CD4-positive, alpha-beta T cell (primary cell): ENCODE measurements around the gene SLC12A3. TPM values are rescaled to one million over a fixed set of nuclear protein-coding genes. Genes with fewer than 3 reads are reported as not detected.

ENCODE experiments used
- ATAC-seq: fragments of 200-7000 bp; cut with Tn5 transposase; one replicate; pipeline ENCODE4 v1.10.0; 2022; ENCODE audit warnings: mild to moderate bottlenecking; ENCODE audit not compliant: poor library complexity
- CTCF ChIA-PET: fragments of 350-600 bp; sonication (Branson Sonifier 250); formaldehyde crosslinking; loops from one replicate; lab custom pipeline; 2021; ENCODE audit warnings: antibody characterized with exemption, inconsistent platforms; lab: Charles Lee
- POLR2A ChIA-PET: fragments of 350-600 bp; sonication (Branson Sonifier 250); formaldehyde crosslinking; loops from one replicate; lab custom pipeline; 2021; ENCODE audit warnings: antibody characterized with exemption, inconsistent platforms; lab: Charles Lee
- DNase-seq, 14 experiments: peaks; one replicate each; pipeline ENCODE4 v3.0.0-alpha.2; 2013 to 2020; ENCODE audit warnings: mixed read lengths in 2 of 14
- H3K27ac ChIP-seq, 2 donors: one replicate each; pipeline versions ENCODE4 v1.5.1 to v1.7.0; 2013; ENCODE audit warnings: low read length in 2 of 2, low read depth in 1 of 2, mild to moderate bottlenecking in 1 of 2
- H3K27me3 ChIP-seq, 2 experiments: 1 replicate in 1 of 2; 2 replicates in 1 of 2; pipeline versions ENCODE4 v1.6.1 to v1.7.0; 2013; ENCODE audit warnings: low read length in 2 of 2, control low read depth in 1 of 2, mild to moderate bottlenecking in 1 of 2, moderate library complexity in 1 of 2; ENCODE audit not compliant: insufficient read depth in 2 of 2, control insufficient read depth in 1 of 2
- H3K36me3 ChIP-seq: one replicate; pipeline ENCODE4 v1.6.1; 2013; ENCODE audit warnings: low read length, control low read depth; ENCODE audit not compliant: insufficient read depth
- H3K4me1 ChIP-seq: one replicate; pipeline ENCODE4 v1.6.1; 2013; ENCODE audit warnings: low read length, control low read depth; ENCODE audit not compliant: insufficient read depth
- H3K4me3 ChIP-seq: one replicate; pipeline ENCODE4 v1.5.1; 2013; ENCODE audit warnings: mild to moderate bottlenecking, low read length, moderate library complexity
- H3K9me3 ChIP-seq, 2 experiments: 1 replicate in 1 of 2; 2 replicates in 1 of 2; pipeline versions ENCODE4 v1.6.1 to v1.7.0; 2013; ENCODE audit warnings: low read length in 2 of 2, mild to moderate bottlenecking in 2 of 2, control low read depth in 1 of 2, moderate library complexity in 1 of 2; ENCODE audit not compliant: control insufficient read depth in 1 of 2, insufficient read depth in 1 of 2
- H3K27ac Mint-ChIP-seq: one replicate; pipeline ENCODE4 v1.8.0; 2020; ENCODE audit warnings: mixed read lengths
- H3K27me3 Mint-ChIP-seq: one replicate; pipeline ENCODE4 v1.8.0; 2021; ENCODE audit warnings: mixed read lengths
- H3K36me3 Mint-ChIP-seq: one replicate; pipeline ENCODE4 v1.8.0; 2021; ENCODE audit warnings: low read depth, mixed read lengths
- H3K4me1 Mint-ChIP-seq: one replicate; pipeline ENCODE4 v1.8.0; 2021; ENCODE audit warnings: low read depth, mixed read lengths
- H3K4me3 Mint-ChIP-seq: one replicate; pipeline ENCODE4 v1.8.0; 2020; ENCODE audit warnings: mild to moderate bottlenecking, mixed read lengths
- H3K9me3 Mint-ChIP-seq: one replicate; pipeline ENCODE4 v1.8.0; 2020; ENCODE audit warnings: mixed read lengths
- CTCF ChIP-seq: fragments of 200-600 bp; IDR thresholded peaks from one replicate; pipeline ENCODE4 v1.8.0; 2022; ENCODE audit warnings: antibody characterized with exemption, mild to moderate bottlenecking
- intact Hi-C, 2 experiments: fragments of 100-400 bp; cut with DNase I in 1 of 2; cut with micrococcal nuclease in 1 of 2; formaldehyde crosslinking; loops; one replicate each; pipeline versions ENCODE4 v1.15.1 to v1.9.0; 2023 to 2025; cut with DNase I, micrococcal nuclease
- microRNA-seq: library from miRNA; unstranded; fragments of <30 nt; microRNA quantifications from one replicate; pipeline ENCODE4 v1.2.0, GENCODE V29; 2021; ENCODE audit warnings: borderline microRNAs expressed, borderline replicate concordance
- total RNA-seq, 174 experiments: library from RNA in 2 of 174; stranded (reverse) in 2 of 174; gene quantifications; one replicate each; pipeline ENCODE4 v1.2.3 and lab custom pipeline; 2021 to 2026

SLC12A3 gene
- total RNA-seq, 2 experiments from 2014 or later, result not detected

DNA sequence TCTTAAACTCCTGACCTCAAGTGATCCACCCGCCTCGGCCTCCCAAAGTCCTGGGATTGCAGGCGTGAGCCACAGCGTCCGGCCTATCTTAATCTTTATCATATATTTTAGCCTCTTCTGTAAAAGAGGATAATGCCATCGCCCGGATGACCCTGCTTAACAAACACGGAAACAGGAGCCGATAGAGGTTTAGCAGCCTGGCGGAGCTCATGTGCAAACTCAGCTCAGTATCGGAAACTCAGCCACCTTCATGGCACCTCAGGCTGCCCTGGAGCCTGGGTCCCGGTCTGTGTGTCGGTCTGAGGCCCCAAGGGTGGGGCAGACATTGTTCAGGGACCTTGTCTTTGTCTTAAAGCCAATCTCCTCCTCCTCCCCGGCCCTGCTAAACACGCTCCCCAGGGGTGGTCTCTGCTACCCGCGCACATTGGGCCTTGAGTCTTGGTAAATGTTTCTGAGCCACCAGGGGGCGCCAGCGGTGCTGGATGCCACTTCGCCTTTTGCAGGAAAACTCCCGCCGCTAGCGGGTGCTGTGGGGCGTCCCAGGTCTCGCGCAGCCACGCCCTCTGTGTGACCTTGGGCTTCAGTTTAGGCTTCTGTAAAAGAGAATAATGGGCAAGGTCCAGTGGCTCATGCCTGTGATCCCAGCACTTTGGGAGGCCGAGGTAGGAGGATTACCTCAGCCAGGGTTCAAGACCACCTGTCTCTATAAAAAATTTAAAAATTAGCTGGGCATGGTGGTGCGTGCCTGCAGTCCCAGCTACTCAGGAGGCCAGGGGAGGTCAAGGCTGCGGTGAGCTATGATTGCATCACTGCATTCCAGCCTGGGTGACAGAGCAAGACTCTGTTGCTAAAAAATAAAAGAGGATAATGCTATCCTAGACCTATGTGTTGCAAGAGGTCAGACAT lies 99.5 kb downstream of the SLC12A3 start:
- H3K4me3 ChIP-seq, result no peak overlapping the region
- no peaks in the 10 kb centered on the region for H3K9me3 ChIP-seq
- CTCF ChIA-PET, result interaction anchor here (0.7 to 3.6 kb wide), 30 partner anchors 12 to 203 kb away, joined by 3 to 22 read pairs (median 4); partner anchors contain the start of genes CPNE2 and NLRC5
- Mint-ChIP-seq H3K9me3 (no peaks in the 10 kb centered on the region), H3K36me3 (no peaks in the 10 kb centered on the region), H3K4me3 (no peak overlapping the region), H3K4me1 (peaks cover 19% of the 10 kb centered on the region), H3K27ac (no peak overlapping the region), H3K27me3 (no peaks in the 10 kb centered on the region)
- peak; percentile 99 for TF ChIP-seq CTCF
- H3K27me3 ChIP-seq, result no peaks in the 10 kb centered on the region
- no peak overlapping the region for H3K27ac ChIP-seq
- peak; percentile 98 for ATAC-seq
- intact Hi-C loops, result loop anchor here (1.0 to 2.0 kb wide), 6 partner anchors 24 to 204 kb away; partner anchors contain the start of gene NLRC5 (in 1 of the 2)
- peaks cover 20% of the 10 kb centered on the region for H3K4me1 ChIP-seq
- no peaks in the 10 kb centered on the region for H3K36me3 ChIP-seq
- DNase-seq, result peak; percentile 90 to 99 (median 96)
- POLR2A ChIA-PET, result interaction anchor here (1.1 to 3.5 kb wide), 6 partner anchors 11 to 91 kb away, joined by 3 to 14 read pairs (median 4); partner anchors contain the start of gene NLRC5

Small RNA genes lying within 50 kb of the gene (microRNA-seq; reads per million reads assigned to microRNA genes)
- gene MIR138-2 (not detected), gene MIR6863 (not detected)

Other genes starting within 250 kb of the SLC12A3 start
- gene MT1E, start 239.4 kb upstream of the SLC12A3 start, total RNA-seq, result 1 to 10 TPM; 2.5 to 2.9 TPM
- gene MT1M, start 232.5 kb upstream of the SLC12A3 start, total RNA-seq, result not detected
- not detected for gene MT1A, start 226.5 kb upstream of the SLC12A3 start, total RNA-seq
- not detected for gene MT1B, start 213.3 kb upstream of the SLC12A3 start, total RNA-seq
- gene MT1F, start 207.2 kb upstream of the SLC12A3 start, total RNA-seq, result 1 to 10 TPM; 2.3 to 2.7 TPM
- gene MT1G, start 197.1 kb upstream of the SLC12A3 start, total RNA-seq, result not detected
- not detected for gene MT1H, start 195.4 kb upstream of the SLC12A3 start, total RNA-seq
- gene MT1X, start 182.7 kb upstream of the SLC12A3 start, total RNA-seq, result 10 to 100 TPM; 10.9 to 14.1 TPM
- 10 to 100 TPM; 45.6 to 47.2 TPM for gene NUP93, start 135.1 kb upstream of the SLC12A3 start, total RNA-seq
- 100 to 1,000 TPM; 217 to 227 TPM for gene HERPUD1, start 66.9 kb downstream of the SLC12A3 start, total RNA-seq
- not detected for gene CETP, start 96.7 kb downstream of the SLC12A3 start, total RNA-seq
- gene NLRC5, start 124.3 kb downstream of the SLC12A3 start, total RNA-seq, result 100 to 1,000 TPM; 424 to 434 TPM
- gene CPNE2, start 227.4 kb downstream of the SLC12A3 start, total RNA-seq, result 1 to 10 TPM; 2.2 to 3.5 TPM